Endodermal cell (in vitro differentiated cells): Measurements from ENCODE around the gene C1QTNF3. TPM values are rescaled to one million over a fixed set of nuclear protein-coding genes. Genes with fewer than 3 reads are reported as not detected.

Experiments
- DNase-seq: peaks from one replicate; pipeline ENCODE4 v3.0.0-alpha.2; 2017
- H3K27ac ChIP-seq: 2 replicates; pipeline ENCODE4 v1.5.1; 2013; ENCODE audit warnings: mild to moderate bottlenecking, low read depth, low read length, moderate library complexity
- H3K27me3 ChIP-seq: 2 replicates; pipeline ENCODE4 v1.6.1; 2013; ENCODE audit warnings: mild to moderate bottlenecking, low read length, moderate library complexity; ENCODE audit not compliant: insufficient read depth, control insufficient read depth, poor library complexity, severe bottlenecking
- H3K36me3 ChIP-seq: 2 replicates; pipeline ENCODE4 v1.7.0; 2013; ENCODE audit warnings: mild to moderate bottlenecking, low read length, moderate library complexity; ENCODE audit not compliant: control insufficient read depth, insufficient read depth
- H3K4me1 ChIP-seq: one replicate; pipeline ENCODE4 v1.7.0; 2013; ENCODE audit warnings: low read length; ENCODE audit not compliant: control insufficient read depth, insufficient read depth
- H3K4me3 ChIP-seq: 2 replicates; pipeline ENCODE4 v1.5.1; 2013; ENCODE audit warnings: mild to moderate bottlenecking, low read length, moderate library complexity
- H3K9ac ChIP-seq: 2 replicates; pipeline ENCODE4 v1.6.1; 2013; ENCODE audit warnings: mild to moderate bottlenecking, low read length, moderate library complexity; ENCODE audit not compliant: poor library complexity, severe bottlenecking; ENCODE audit errors: extremely low read depth
- H3K9me3 ChIP-seq: 2 replicates; pipeline ENCODE4 v1.6.1; 2013; ENCODE audit warnings: mild to moderate bottlenecking, low read length, moderate library complexity; ENCODE audit not compliant: control insufficient read depth
- H3K27ac Mint-ChIP-seq: 2 replicates; pipeline ENCODE4 v1.8.0; 2020; ENCODE audit warnings: mixed read lengths
- H3K27me3 Mint-ChIP-seq: 2 replicates; pipeline ENCODE4 v1.8.0; 2021; ENCODE audit warnings: mild to moderate bottlenecking, mixed read lengths; ENCODE audit not compliant: insufficient read depth
- H3K36me3 Mint-ChIP-seq: 2 replicates; pipeline ENCODE4 v1.8.0; 2020; ENCODE audit warnings: low read depth, mixed read lengths
- H3K4me1 Mint-ChIP-seq: 2 replicates; pipeline ENCODE4 v1.8.0; 2020; ENCODE audit warnings: mixed read lengths
- H3K4me3 Mint-ChIP-seq: 2 replicates; pipeline ENCODE4 v1.8.0; 2020; ENCODE audit warnings: mild to moderate bottlenecking, moderate library complexity, mixed read lengths
- H3K9me3 Mint-ChIP-seq: 2 replicates; pipeline ENCODE4 v1.8.0; 2020; ENCODE audit warnings: mild to moderate bottlenecking, mixed read lengths
- WGBS, 2 experiments: methylation state at CpG; one replicate each; pipeline versions ENCODE4 v1.1.5 to v1.1.7; 2013; ENCODE audit warnings: missing lambda C conversion rate in 2 of 2, mixed read lengths in 1 of 2; ENCODE audit not compliant: insufficient coverage in 1 of 2, insufficient read length in 1 of 2; 5-methylcytosine and 5-hydroxymethylcytosine counted together
- total RNA-seq, 2 donors: library from RNA; stranded (reverse); fragmentation: NEBNext Ultra II Directional in 1 of 2; extraction: Animal tissue kit (Norgen Biotek cat#: 25700) in 1 of 2; gene quantifications; 2 replicates in 1 of 2; 3 replicates in 1 of 2; pipeline ENCODE4 v1.2.1, GENCODE V29; 2021
- TF ChIP-seq, protein P1 (sequence below): fragments of 200-600 bp; sonication (generic); conservative IDR thresholded peaks from 2 replicates; pipeline ENCODE4 v1.5.0; 2021; ENCODE audit warnings: antibody characterized with exemption, mild to moderate bottlenecking

The C1QTNF3 gene
- total RNA-seq, 2 donors from 2014 or later: 5.0 to 7.2 TPM

GRCh38 chr5:33980030-33980429 is 63.0 kb downstream of the C1QTNF3 start:
- Histone ChIP-seq H3K27ac (no peak overlapping the region), H3K27me3 (no peaks in the 10 kb centered on the region), H3K9ac (no peak overlapping the region), H3K9me3 (peaks cover 2% of the 10 kb centered on the region), H3K36me3 (no peaks in the 10 kb centered on the region), H3K4me1 (no peaks in the 10 kb centered on the region), H3K4me3 (no peak overlapping the region)
- DNase-seq: no peak
- Mint-ChIP-seq H3K27me3 (no peaks in the 10 kb centered on the region), H3K27ac (no peak overlapping the region), H3K36me3 (no peaks in the 10 kb centered on the region), H3K9me3 (no peaks in the 10 kb centered on the region), H3K4me3 (no peak overlapping the region), H3K4me1 (peaks cover 8% of the 10 kb centered on the region)
- WGBS, 2 experiments: 95 to 100% methylated on average over 2 to 3 of the region's 3 CpGs
- TF ChIP-seq, protein P1, sequence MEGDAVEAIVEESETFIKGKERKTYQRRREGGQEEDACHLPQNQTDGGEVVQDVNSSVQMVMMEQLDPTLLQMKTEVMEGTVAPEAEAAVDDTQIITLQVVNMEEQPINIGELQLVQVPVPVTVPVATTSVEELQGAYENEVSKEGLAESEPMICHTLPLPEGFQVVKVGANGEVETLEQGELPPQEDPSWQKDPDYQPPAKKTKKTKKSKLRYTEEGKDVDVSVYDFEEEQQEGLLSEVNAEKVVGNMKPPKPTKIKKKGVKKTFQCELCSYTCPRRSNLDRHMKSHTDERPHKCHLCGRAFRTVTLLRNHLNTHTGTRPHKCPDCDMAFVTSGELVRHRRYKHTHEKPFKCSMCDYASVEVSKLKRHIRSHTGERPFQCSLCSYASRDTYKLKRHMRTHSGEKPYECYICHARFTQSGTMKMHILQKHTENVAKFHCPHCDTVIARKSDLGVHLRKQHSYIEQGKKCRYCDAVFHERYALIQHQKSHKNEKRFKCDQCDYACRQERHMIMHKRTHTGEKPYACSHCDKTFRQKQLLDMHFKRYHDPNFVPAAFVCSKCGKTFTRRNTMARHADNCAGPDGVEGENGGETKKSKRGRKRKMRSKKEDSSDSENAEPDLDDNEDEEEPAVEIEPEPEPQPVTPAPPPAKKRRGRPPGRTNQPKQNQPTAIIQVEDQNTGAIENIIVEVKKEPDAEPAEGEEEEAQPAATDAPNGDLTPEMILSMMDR: no peak

DNA sequence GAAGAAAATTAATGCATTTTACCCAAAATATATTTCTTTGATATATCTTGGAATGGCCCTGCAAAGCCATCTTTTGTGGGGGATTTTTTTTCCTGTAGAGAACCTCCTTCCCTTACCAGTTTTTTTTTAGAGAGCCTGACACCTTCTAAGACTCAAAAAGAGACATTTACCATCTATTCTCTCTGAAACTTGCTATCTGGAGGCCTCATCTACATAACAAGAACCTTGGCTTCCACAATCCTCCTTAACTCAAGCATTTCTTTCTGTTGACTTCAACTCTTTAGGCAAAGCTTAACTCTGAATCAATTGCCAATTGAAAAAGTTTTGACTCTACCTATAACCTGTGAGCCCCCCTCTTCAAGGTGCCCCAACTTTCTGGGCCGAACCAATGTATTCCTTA is 64.7 kb downstream of the C1QTNF3 start:
- Histone ChIP-seq H3K4me1 (no peaks in the 10 kb centered on the region), H3K27ac (no peak overlapping the region), H3K9ac (no peak overlapping the region), H3K27me3 (no peaks in the 10 kb centered on the region), H3K4me3 (no peak overlapping the region), H3K9me3 (no peaks in the 10 kb centered on the region), H3K36me3 (no peaks in the 10 kb centered on the region)
- no peaks in the 10 kb centered on the region for H3K9me3 Mint-ChIP-seq
- no peak overlapping the region for H3K4me3 Mint-ChIP-seq
- DNase-seq: no peak
- H3K27me3 Mint-ChIP-seq: no peaks in the 10 kb centered on the region
- H3K36me3 Mint-ChIP-seq: no peaks in the 10 kb centered on the region
- no peak overlapping the region for H3K27ac Mint-ChIP-seq
- WGBS, 2 experiments: 67 to 81% methylated on average over 1 of the region's 1 CpG
- H3K4me1 Mint-ChIP-seq: peaks cover 11% of the 10 kb centered on the region
- TF ChIP-seq, protein P1: no peak

GRCh38 chr5:33976307-33976706 is 66.7 kb downstream of the C1QTNF3 start:
- WGBS, 2 experiments: 80% methylated on average over 1 of the region's 1 CpG; no CpG with 5 or more reads in 1 of the 2 experiments
- Histone ChIP-seq H3K27ac (no peak overlapping the region), H3K9ac (no peak overlapping the region), H3K9me3 (no peaks in the 10 kb centered on the region), H3K4me3 (no peak overlapping the region), H3K4me1 (no peaks in the 10 kb centered on the region), H3K36me3 (no peaks in the 10 kb centered on the region), H3K27me3 (no peaks in the 10 kb centered on the region)
- no peaks in the 10 kb centered on the region for H3K27me3 Mint-ChIP-seq
- no peak overlapping the region for H3K27ac Mint-ChIP-seq
- no peak overlapping the region for H3K4me3 Mint-ChIP-seq
- no peaks in the 10 kb centered on the region for H3K9me3 Mint-ChIP-seq
- DNase-seq: no peak
- H3K4me1 Mint-ChIP-seq: peaks cover 11% of the 10 kb centered on the region
- TF ChIP-seq, protein P1: no peak
- H3K36me3 Mint-ChIP-seq: no peaks in the 10 kb centered on the region
